NB4 (cell line): ENCODE data around the gene CCDC159.

ENCODE experiments used
- CTCF ChIP-seq: IDR thresholded peaks from one replicate; pipeline ENCODE4 v1.5.1; 2012; ENCODE audit warnings: low read depth, low read length
- MYC ChIP-seq: IDR thresholded peaks from 2 replicates; pipeline ENCODE4 v1.6.1; 2011; ENCODE audit warnings: low read depth, low read length

- no peak for TF ChIP-seq CTCF
- no peak for TF ChIP-seq MYC
Measured at GRCh38 chr19:11331502-11331901, 14.8 kb upstream of the CCDC159 start.
